GM21717 (cell line): ENCODE data around the gene ADAMTS6.
"Not testable (repeated sequence)": the region's sequence is repeated elsewhere in the genome, so short reads cannot be mapped to it uniquely, and the experiment has no call there.

Source experiments
- ATAC-seq: cut with Tn5 transposase; IDR thresholded peaks from one replicate; pipeline ENCODE4 v1.9.1; 2021; ENCODE audit warnings: mild to moderate bottlenecking, moderate library complexity; ENCODE audit not compliant: unreplicated experiment

The ADAMTS6 gene

GRCh38 chr5:65199993-65200675, 281.6 kb downstream of the ADAMTS6 start:
- ATAC-seq, result no peak

- ATAC-seq, result no peak
These were observed 283.1 kb downstream of the ADAMTS6 start for GRCh38 chr5:65198456-65199120.

- no peak for ATAC-seq
These were observed 283.9 kb downstream of the ADAMTS6 start for GRCh38 chr5:65197531-65198455.

GRCh38 chr5:65194871-65195270, 286.8 kb downstream of the ADAMTS6 start:
- no peak for ATAC-seq

GRCh38 chr5:65192331-65192730, 289.4 kb downstream of the ADAMTS6 start:
- ATAC-seq, result no peak

GRCh38 chr5:65191554-65192135, 290.1 kb downstream of the ADAMTS6 start:
- ATAC-seq, result no peak

- ATAC-seq, result peak; percentile 75
These were observed 291.2 kb downstream of the ADAMTS6 start for GRCh38 chr5:65190328-65191053.

GRCh38 chr5:65186646-65187227, 295.0 kb downstream of the ADAMTS6 start:
- ATAC-seq, result no peak

- ATAC-seq, result no peak
These were observed 296.3 kb downstream of the ADAMTS6 start for GRCh38 chr5:65185468-65185867.

GRCh38 chr5:65184780-65185179, 296.9 kb downstream of the ADAMTS6 start:
- no peak for ATAC-seq

GRCh38 chr5:65174231-65174630, 307.5 kb downstream of the ADAMTS6 start:
- ATAC-seq, result not testable (repeated sequence)

GRCh38 chr5:65173130-65173525, 308.6 kb downstream of the ADAMTS6 start:
- no peak for ATAC-seq

GRCh38 chr5:65172486-65173129, 309.1 kb downstream of the ADAMTS6 start:
- peak; percentile 98 for ATAC-seq

GRCh38 chr5:65171645-65172044, 310.1 kb downstream of the ADAMTS6 start:
- no peak for ATAC-seq

- no peak for ATAC-seq
These were observed 318.0 kb downstream of the ADAMTS6 start for GRCh38 chr5:65163698-65164097.

GRCh38 chr5:65161655-65162054, 320.1 kb downstream of the ADAMTS6 start:
- ATAC-seq, result no peak

GRCh38 chr5:65157906-65158603, 323.7 kb downstream of the ADAMTS6 start:
- ATAC-seq, result no peak

- no peak for ATAC-seq
These were observed 324.8 kb downstream of the ADAMTS6 start for GRCh38 chr5:65156933-65157332.

- no peak for ATAC-seq
These were observed 329.6 kb downstream of the ADAMTS6 start for GRCh38 chr5:65152131-65152530.
